Vagina (tissue), 2 donors: ENCODE results near the gene ATP13A2. TPM values are rescaled to one million over a fixed set of nuclear protein-coding genes. Genes with fewer than 3 reads are reported as not detected.

Experiments used
- DNase-seq, 2 donors: peaks; one replicate each; pipeline ENCODE4 v3.0.0-alpha.2; 2017; ENCODE audit errors: extremely low spot score in 2 of 2
- H3K27ac ChIP-seq: fragments of 200-600 bp; sonication (generic); one replicate; pipeline ENCODE4 v1.5.1; 2019
- H3K27me3 ChIP-seq: fragments of 200-600 bp; sonication (generic); one replicate; pipeline ENCODE4 v1.5.1; 2019
- H3K36me3 ChIP-seq, 2 donors: fragments of 200-600 bp; sonication (generic); one replicate each; pipeline ENCODE4 v1.5.1; 2017 to 2019
- H3K4me1 ChIP-seq: fragments of 200-600 bp; sonication (generic); one replicate; pipeline ENCODE4 v1.5.1; 2019
- H3K4me3 ChIP-seq, 2 donors: fragments of 200-600 bp; sonication (generic); 1 replicate in 1 of 2; 2 replicates in 1 of 2; pipeline ENCODE4 v1.5.1; 2016 to 2019
- H3K9me3 ChIP-seq: fragments of 200-600 bp; sonication (generic); one replicate; pipeline ENCODE4 v1.5.1; 2019
- POLR2A ChIP-seq, 2 donors: fragments of 450-650 bp; IDR thresholded peaks; one replicate each; pipeline ENCODE4 v1.6.1; 2017; ENCODE audit warnings: antibody characterized with exemption in 2 of 2, mild to moderate bottlenecking in 2 of 2, moderate library complexity in 2 of 2
- POLR2AphosphoS5 ChIP-seq, 2 donors: sonication (generic); formaldehyde crosslinking; IDR thresholded peaks; one replicate each; pipeline ENCODE4 v1.9.0; 2017; ENCODE audit warnings: antibody characterized with exemption in 2 of 2, mild to moderate bottlenecking in 2 of 2, low read depth in 1 of 2; ENCODE audit not compliant: insufficient read depth in 1 of 2
- intact Hi-C: fragments of 100-400 bp; cut with DNase I; formaldehyde crosslinking; loops from one replicate; pipeline ENCODE4 v1.15.1; 2023
- total RNA-seq: library from RNA; depleted of rRNA; stranded (reverse); fragments of >200 nt; gene quantifications from one replicate; pipeline ENCODE4 v1.2.3, GENCODE V29; 2016
- TF ChIP-seq, protein P1 (sequence below), 3 experiments: fragments of 450-650 bp in 2 of 3; fragments of 200-600 bp in 1 of 3; sonication (generic) in 1 of 3; IDR thresholded peaks; one replicate each; pipeline ENCODE4 v1.5.1; 2017 to 2019; ENCODE audit warnings: antibody characterized with exemption in 3 of 3, mild to moderate bottlenecking in 2 of 3, moderate library complexity in 2 of 3

ATP13A2 gene
- total RNA-seq, 1 donor from 2014 or later = 31.7 TPM

DNA sequence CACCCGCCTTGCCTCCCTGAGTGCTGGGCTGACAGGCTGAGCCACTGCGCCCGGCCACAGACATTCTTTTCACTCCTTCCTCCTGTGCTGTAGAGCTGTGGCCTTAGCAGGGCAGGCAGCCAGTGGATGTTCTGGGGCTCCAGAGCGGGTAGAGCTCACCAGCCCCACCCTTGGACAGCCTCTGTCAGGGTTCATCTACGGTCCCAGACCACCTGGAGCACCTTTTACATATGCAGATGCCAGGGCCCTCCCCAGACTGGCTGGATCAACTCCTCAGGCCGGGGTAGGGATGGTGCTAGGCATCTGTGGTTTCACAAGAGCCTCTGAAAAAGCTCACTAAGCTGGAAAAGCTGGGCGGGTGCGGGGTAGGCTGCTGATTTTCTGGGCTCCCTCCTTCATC lies 4.6 kb downstream of the ATP13A2 start:
- no peak overlapping the region for H3K27ac ChIP-seq
- H3K4me1 ChIP-seq = peaks cover 24% of the 10 kb centered on the region
- TF ChIP-seq, protein P1, sequence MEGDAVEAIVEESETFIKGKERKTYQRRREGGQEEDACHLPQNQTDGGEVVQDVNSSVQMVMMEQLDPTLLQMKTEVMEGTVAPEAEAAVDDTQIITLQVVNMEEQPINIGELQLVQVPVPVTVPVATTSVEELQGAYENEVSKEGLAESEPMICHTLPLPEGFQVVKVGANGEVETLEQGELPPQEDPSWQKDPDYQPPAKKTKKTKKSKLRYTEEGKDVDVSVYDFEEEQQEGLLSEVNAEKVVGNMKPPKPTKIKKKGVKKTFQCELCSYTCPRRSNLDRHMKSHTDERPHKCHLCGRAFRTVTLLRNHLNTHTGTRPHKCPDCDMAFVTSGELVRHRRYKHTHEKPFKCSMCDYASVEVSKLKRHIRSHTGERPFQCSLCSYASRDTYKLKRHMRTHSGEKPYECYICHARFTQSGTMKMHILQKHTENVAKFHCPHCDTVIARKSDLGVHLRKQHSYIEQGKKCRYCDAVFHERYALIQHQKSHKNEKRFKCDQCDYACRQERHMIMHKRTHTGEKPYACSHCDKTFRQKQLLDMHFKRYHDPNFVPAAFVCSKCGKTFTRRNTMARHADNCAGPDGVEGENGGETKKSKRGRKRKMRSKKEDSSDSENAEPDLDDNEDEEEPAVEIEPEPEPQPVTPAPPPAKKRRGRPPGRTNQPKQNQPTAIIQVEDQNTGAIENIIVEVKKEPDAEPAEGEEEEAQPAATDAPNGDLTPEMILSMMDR (IDR thresholded peaks at IDR 0.05) = no peak
- no peak for TF ChIP-seq POLR2A (IDR thresholded peaks at IDR 0.05)
- no peak for TF ChIP-seq POLR2AphosphoS5 (IDR thresholded peaks at IDR 0.05; ENCODE audit: insufficient read depth in 1 of 2, low read depth in 1 of 2)
- no peaks in the 10 kb centered on the region for H3K27me3 ChIP-seq
- no peak overlapping the region for H3K4me3 ChIP-seq
- intact Hi-C loops = no loop called here
- H3K9me3 ChIP-seq = no peaks in the 10 kb centered on the region
- DNase-seq = no peak
- H3K36me3 ChIP-seq = peaks cover 0 to 25% of the 10 kb centered on the region in 2 donors

DNA sequence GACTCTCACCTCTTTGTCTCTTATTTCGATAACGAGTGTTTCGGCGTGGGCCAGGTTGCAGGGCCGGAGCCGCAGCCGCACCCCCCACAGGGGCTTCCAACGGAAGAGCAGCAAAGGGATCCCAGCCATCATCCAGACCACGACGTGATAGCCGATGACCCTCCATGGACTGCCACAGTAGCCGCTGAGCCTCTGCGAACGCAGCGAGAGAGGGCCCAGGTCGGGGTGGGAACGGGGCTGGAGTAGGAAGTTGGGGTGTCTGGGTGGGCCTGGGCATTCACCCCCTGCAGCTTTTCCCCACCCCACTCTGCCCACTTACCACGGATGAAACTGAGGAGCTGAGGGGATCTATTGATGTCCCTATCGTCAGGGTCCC lies 6.4 kb downstream of the ATP13A2 start:
- intact Hi-C loops = no loop called here
- H3K4me1 ChIP-seq = peaks cover 12% of the 10 kb centered on the region
- peaks cover 0 to 35% of the 10 kb centered on the region in 2 donors for H3K36me3 ChIP-seq
- TF ChIP-seq POLR2AphosphoS5 (IDR thresholded peaks at IDR 0.05; ENCODE audit: insufficient read depth in 1 of 2, low read depth in 1 of 2) = no peak
- TF ChIP-seq, protein P1 (IDR thresholded peaks at IDR 0.05) = no peak
- TF ChIP-seq POLR2A (IDR thresholded peaks at IDR 0.05) = no peak
- no peak overlapping the region for H3K27ac ChIP-seq
- H3K4me3 ChIP-seq = no peak overlapping the region
- no peaks in the 10 kb centered on the region for H3K27me3 ChIP-seq
- no peak for DNase-seq
- H3K9me3 ChIP-seq = no peaks in the 10 kb centered on the region

- Histone ChIP-seq H3K36me3 (peaks cover 0 to 35% of the 10 kb centered on the region in 2 donors), H3K27me3 (no peaks in the 10 kb centered on the region), H3K27ac (no peak overlapping the region), H3K4me1 (peaks cover 6% of the 10 kb centered on the region), H3K9me3 (no peaks in the 10 kb centered on the region), H3K4me3 (no peak overlapping the region)
- TF ChIP-seq, protein P1 (IDR thresholded peaks at IDR 0.05) = no peak
- no peak for TF ChIP-seq POLR2AphosphoS5 (IDR thresholded peaks at IDR 0.05; ENCODE audit: insufficient read depth in 1 of 2, low read depth in 1 of 2)
- no peak for TF ChIP-seq POLR2A (IDR thresholded peaks at IDR 0.05)
- intact Hi-C loops = no loop called here
- no peak for DNase-seq
Observed at GRCh38 chr1:17004466-17005364, 7.0 kb downstream of the ATP13A2 start.

- Histone ChIP-seq H3K36me3 (peaks cover 0 to 35% of the 10 kb centered on the region in 2 donors), H3K27me3 (no peaks in the 10 kb centered on the region), H3K4me3 (no peak overlapping the region), H3K27ac (no peak overlapping the region), H3K9me3 (no peaks in the 10 kb centered on the region), H3K4me1 (no peaks in the 10 kb centered on the region)
- intact Hi-C loops = no loop called here
- TF ChIP-seq POLR2A (IDR thresholded peaks at IDR 0.05) = no peak
- no peak for TF ChIP-seq POLR2AphosphoS5 (IDR thresholded peaks at IDR 0.05; ENCODE audit: insufficient read depth in 1 of 2, low read depth in 1 of 2)
- TF ChIP-seq, protein P1 (IDR thresholded peaks at IDR 0.05) = no peak
- no peak for DNase-seq
Observed at GRCh38 chr1:17002524-17002902, 9.2 kb downstream of the ATP13A2 start.
